Retinal pigment epithelial cell (primary cell): ENCODE data around the gene ZFPL1.

Source experiments
- DNase-seq: peaks from one replicate; pipeline ENCODE4 v3.0.0-alpha.2; 2010; ENCODE audit warnings: low read depth
- H3K4me3 ChIP-seq: 2 replicates; pipeline ENCODE4 v1.5.1; 2011; ENCODE audit warnings: mild to moderate bottlenecking, low read length, control low read depth, moderate library complexity
- TF ChIP-seq, protein P1 (sequence below): conservative IDR thresholded peaks from 2 replicates; pipeline ENCODE4 v1.5.1; 2011; ENCODE audit warnings: low read depth, low read length, control low read depth, inconsistent platforms

Gene ZFPL1

DNA sequence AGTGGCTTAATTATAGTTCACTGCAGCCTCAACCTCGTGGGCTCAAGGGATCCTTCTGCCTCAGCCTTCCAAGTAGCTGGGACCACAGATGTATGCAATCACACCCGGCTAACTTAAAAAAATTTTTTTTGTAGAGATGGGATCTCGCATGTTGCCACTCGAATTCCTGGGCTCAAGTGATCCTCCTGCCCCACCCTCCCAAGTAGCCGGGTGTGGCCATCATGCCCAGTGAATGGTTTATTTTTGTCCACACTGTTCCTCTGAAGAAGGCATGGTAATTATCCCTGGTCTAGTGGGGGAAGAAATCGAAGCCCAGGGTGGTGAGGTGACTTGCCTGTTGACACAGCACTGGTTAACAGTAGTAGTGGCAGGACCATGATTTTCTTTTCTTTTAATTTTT, 41.1 kb upstream of the ZFPL1 start:
- no peak overlapping the region for H3K4me3 ChIP-seq
- TF ChIP-seq, protein P1, sequence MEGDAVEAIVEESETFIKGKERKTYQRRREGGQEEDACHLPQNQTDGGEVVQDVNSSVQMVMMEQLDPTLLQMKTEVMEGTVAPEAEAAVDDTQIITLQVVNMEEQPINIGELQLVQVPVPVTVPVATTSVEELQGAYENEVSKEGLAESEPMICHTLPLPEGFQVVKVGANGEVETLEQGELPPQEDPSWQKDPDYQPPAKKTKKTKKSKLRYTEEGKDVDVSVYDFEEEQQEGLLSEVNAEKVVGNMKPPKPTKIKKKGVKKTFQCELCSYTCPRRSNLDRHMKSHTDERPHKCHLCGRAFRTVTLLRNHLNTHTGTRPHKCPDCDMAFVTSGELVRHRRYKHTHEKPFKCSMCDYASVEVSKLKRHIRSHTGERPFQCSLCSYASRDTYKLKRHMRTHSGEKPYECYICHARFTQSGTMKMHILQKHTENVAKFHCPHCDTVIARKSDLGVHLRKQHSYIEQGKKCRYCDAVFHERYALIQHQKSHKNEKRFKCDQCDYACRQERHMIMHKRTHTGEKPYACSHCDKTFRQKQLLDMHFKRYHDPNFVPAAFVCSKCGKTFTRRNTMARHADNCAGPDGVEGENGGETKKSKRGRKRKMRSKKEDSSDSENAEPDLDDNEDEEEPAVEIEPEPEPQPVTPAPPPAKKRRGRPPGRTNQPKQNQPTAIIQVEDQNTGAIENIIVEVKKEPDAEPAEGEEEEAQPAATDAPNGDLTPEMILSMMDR, result no peak
- DNase-seq, result no peak

DNA sequence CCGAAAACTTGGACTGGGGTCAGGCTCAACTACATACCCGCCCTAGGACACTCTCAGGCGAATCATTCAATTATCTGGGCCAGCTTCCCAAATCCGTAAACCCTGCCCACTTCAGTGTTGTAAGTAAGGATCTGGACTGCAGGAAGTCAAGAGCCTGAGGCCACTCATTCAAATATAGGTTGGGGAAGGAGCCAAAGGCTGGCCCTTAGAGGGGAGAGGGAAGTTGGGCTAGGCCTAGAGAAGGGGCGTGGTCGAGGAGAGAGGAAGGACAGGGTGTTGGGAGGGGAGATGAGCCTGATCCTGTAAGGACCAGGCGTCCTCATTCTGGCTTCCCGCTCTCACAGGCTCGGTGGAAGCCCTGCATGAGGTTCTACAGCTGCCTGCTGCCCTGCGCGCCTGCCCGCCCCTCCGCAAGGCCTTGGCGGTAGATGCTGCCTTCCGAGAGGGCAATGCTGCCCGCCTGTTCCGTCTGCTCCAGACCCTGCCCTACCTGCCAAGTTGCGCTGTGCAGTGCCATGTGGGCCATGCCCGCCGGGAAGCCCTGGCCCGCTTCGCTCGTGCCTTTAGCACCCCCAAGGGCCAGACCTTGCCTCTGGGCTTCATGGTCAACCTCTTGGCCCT, 40.0 kb upstream of the ZFPL1 start:
- TF ChIP-seq, protein P1, result no peak
- H3K4me3 ChIP-seq, result no peak overlapping the region
- no peak for DNase-seq

DNA sequence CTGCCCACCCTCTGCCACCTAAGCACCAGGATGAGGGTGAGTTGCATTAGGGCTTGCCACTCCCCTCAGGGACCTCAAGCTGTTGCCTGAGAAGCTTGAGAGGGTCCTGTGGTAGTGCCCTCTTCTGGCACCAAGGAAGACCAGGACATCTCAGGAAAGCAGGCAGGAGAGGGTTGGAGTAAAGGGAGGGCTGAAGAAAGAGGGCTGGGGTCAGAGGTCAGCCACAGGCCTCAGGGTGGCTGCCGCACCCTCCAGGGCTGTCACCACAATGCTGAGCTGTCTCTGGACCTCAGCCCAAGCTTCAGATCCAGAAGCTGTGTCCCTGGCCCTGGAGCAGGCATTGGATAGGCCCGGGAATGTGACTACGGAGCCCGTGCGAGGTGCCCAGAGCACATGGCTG, 39.0 kb upstream of the ZFPL1 start:
- no peak for DNase-seq
- TF ChIP-seq, protein P1, result no peak
- H3K4me3 ChIP-seq, result no peak overlapping the region

DNA sequence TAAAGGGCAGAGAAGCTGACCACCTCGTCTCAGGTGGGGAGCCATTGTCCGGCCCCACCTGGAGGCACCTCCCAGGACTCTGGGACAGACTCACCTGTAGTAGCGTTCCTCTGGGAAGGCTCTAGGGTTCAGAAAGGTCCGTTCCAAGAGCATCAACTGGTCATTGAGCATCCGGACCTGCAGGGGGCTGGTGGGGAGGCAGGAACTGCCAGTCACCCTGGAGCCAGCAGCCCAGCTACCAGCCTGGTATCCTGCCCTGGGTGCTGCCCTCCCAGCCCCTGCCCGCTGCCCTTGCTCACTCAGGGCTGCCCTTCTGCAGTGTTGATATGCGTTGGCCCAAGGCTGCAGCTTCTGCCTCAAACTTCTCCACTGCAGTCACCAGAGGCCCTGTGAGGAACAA, 38.3 kb upstream of the ZFPL1 start:
- H3K4me3 ChIP-seq, result no peak overlapping the region

DNA sequence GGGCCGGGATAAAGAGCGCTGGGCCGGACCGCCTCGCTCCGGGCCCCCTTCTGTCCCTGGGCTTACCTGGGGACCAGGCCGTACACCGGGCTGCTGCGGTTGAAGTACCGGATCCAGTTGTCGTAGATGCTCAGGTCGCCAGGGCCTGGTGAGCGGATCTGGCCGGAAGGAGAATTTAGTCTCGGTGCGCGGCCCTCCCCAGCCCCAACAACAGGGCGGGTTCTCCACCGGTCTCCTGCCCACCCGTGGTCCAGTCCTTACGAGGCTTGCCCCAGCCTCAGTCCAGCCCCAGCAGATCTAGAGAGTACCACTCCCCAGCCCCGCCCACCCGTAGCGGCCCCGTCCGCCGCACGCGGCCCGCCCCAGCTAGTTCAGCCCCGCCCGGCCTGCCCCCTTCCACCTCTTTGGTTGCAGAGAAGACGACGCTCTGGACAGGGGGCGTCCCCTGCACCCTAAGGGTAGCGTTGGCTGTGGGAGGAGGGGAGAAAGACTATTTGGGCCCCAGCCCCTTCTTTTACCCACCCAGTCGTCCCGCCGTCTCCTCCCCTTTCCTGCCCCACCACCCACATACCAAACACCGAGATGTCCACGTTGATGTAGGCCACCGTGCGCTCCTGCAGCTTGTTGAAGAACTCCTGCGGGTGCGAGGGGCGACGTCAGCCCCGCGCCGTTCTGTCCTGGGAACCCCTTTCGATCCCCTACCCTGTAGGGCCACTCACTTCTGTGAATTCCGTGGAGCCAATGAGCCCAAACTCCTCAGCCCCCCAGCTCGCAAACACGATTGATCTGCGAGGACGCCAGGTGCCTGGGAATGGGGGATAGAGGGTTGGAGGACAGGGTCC, 36.2 kb upstream of the ZFPL1 start:
- TF ChIP-seq, protein P1, result no peak
- H3K4me3 ChIP-seq, result peak overlapping the region; percentile 47
- DNase-seq, result no peak

More for the DNA sequence above, 38.3 kb upstream of the ZFPL1 start:
- DNase-seq, result no peak
- TF ChIP-seq, protein P1, result no peak

- TF ChIP-seq, protein P1, result no peak
- DNase-seq, result no peak
- no peak overlapping the region for H3K4me3 ChIP-seq
These were observed 32.6 kb upstream of the ZFPL1 start for GRCh38 chr11:65051398-65051858.
